HL-60/S4 (cell line): ENCODE results near the gene FOXJ3.

Source experiments
- in situ Hi-C: fragments of 300-500 bp; cut with MboI; formaldehyde crosslinking; loops from 2 replicates; pipeline ENCODE4 v1.14.3; 2022; ENCODE audit warnings: low sequenced_read_pairs

Gene FOXJ3

GRCh38 chr1:42152907-42153600 is 182.0 kb downstream of the FOXJ3 start, which contains the start of gene GUCA2B:
Gene GUCA2B (plus strand): TSS chr1:42153410. CDS start chr1:42153451, 41 bp downstream.
- in situ Hi-C loops, result loop anchor here (25.0 kb wide), 1 partner anchor 584 kb away; the partner anchor contains the start of gene CLDN19

GRCh38 chr1:42152119-42152518 is 182.9 kb downstream of the FOXJ3 start:
- in situ Hi-C loops, result loop anchor here (25.0 kb wide), 1 partner anchor 585 kb away; the partner anchor contains the start of gene CLDN19

- in situ Hi-C loops, result loop anchor here (25.0 kb wide), 1 partner anchor 587 kb away; the partner anchor contains the start of gene CLDN19
Measured at GRCh38 chr1:42150651-42151050, 184.4 kb downstream of the FOXJ3 start.

GRCh38 chr1:42148166-42148565 is 186.9 kb downstream of the FOXJ3 start:
- in situ Hi-C loops, result no loop called here

- in situ Hi-C loops, result no loop called here
Measured at GRCh38 chr1:42146626-42147320, 188.3 kb downstream of the FOXJ3 start.

GRCh38 chr1:42145764-42146625 is 189.0 kb downstream of the FOXJ3 start:
- in situ Hi-C loops, result no loop called here

DNA sequence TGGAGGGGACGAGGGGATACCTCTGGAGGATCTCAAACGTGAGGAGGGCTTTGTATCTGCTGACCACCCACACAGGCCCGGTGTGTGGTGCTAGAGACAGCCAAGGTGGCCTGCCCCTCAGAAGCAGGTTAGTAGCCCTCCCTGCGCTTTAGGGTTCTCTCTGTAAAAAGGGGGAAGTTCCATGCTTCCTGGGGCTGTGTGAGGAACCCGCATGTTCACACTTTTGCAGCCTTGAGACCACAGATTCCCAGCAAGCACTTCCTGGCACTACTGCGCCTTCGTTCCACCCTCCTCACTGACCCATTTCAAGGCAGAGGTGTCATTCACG is 189.7 kb downstream of the FOXJ3 start:
- in situ Hi-C loops, result no loop called here

DNA sequence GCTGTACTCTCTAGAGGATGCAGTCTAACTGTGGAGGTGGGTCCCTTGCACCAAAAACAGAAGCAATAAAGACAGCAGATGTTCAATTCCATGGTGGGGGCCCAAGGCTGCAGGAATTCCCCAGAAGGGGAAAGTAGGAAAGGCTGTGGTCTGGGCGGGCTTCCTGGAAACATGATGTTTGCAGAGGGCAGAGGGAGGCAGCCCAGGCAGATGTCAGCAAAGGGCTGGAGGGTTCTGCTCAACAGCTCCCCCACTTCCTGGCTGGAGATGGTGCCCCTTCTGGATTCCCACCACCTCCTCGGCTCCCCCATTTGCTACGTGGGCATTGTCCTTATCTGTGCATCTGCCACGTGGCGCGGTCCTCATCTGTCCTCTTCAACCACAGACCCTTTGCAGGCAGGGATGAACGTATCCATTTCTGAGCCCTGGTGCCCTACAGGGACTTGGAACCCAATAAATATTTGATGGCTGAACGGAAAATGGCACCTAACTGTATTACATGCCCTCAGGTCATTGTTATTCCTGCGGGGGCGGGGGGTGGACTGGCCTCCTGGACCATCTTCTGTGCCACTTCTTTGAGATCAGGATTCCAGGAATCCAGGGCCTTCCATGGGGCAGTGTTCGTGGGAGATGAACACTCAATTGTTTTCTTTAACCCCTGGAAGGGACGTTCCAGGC is 190.2 kb downstream of the FOXJ3 start:
- in situ Hi-C loops, result no loop called here

DNA sequence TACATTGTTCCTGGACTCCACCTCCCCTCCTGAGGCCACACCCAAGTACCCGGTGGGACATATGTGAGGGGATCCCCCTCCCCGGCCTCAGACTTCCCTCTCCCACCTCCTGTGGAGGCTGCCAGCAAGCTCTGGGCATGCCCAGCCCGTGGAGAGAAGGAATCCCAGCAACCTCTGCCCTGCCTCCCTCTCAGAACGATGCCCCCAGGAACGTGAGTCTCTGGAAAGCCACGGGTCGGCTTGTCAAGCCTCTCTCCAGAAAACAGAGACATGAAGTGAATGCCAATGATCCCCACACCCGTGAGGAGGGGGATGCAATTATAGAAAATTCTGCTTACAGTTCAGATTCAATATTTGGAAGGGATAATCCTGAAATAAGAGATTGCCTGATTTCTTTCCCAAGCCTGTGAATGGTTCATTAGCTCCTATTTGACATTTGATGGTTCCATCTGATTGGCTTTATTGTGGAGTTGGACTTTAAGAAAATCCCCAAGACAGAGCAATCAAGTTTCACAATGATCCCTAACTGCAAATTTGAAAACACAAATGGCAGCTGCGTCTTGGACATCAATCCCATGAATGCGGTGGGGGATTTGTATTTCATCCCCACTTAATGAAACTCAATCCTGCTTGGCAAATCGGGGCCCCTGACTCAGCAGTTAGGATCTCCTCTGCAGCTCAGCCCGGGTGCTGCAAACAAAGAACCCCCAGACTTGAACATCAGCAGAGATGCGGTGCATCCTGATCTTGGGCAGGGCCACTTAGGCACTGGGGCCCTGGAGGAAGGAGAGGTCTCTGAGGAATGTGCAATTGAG is 190.9 kb downstream of the FOXJ3 start:
- in situ Hi-C loops, result no loop called here

GRCh38 chr1:42142894-42143675 is 191.9 kb downstream of the FOXJ3 start:
- in situ Hi-C loops, result no loop called here

GRCh38 chr1:42141978-42142377 is 193.1 kb downstream of the FOXJ3 start:
- in situ Hi-C loops, result no loop called here

- in situ Hi-C loops, result no loop called here
Measured at GRCh38 chr1:42140191-42140590, 194.8 kb downstream of the FOXJ3 start.

- in situ Hi-C loops, result no loop called here
Measured at GRCh38 chr1:42139444-42139843, 195.6 kb downstream of the FOXJ3 start.

DNA sequence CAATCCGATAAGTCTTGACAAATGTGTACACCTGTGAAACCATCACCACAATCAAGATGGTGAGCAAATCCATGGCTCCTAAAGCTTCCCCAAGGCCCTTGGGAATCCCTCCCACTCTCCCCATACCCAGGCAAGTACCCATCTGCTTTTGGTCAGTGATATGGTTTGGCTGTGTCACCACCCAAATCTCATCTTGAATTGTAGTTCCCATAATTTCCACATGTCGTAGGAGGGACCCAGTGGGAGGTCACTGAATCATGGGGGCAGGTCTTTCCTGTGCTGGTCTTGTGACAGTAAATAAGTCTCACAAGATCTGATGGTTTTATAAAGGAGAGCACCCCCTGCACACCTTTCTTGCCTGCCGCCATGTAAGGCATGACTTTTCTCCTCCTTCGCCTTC is 196.4 kb downstream of the FOXJ3 start:
- in situ Hi-C loops, result no loop called here

GRCh38 chr1:42137766-42138165 is 197.3 kb downstream of the FOXJ3 start:
- in situ Hi-C loops, result no loop called here

DNA sequence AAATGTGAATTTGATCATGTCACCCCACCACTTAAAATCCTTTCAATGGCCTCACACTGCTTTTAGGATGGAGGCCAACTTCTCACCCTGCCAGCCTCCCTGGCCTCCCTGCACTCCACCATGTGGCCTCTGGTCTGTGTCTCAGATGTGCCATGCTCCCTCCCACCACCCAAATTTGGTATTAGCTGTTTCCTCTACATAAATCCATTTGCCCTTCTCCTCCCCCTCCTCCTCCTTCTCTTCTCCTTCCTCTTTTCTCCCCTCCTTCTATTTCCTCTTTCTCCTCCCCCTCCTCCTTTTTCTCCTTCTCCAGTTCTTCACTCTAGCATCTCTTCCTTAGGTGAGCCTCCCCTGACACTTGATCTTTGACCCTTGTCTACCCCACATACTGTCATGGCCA is 198.6 kb downstream of the FOXJ3 start:
- in situ Hi-C loops, result no loop called here

GRCh38 chr1:42135426-42135825 is 199.6 kb downstream of the FOXJ3 start:
- in situ Hi-C loops, result no loop called here

GRCh38 chr1:42133809-42134526 is 201.1 kb downstream of the FOXJ3 start:
- in situ Hi-C loops, result no loop called here

GRCh38 chr1:42133390-42133789 is 201.6 kb downstream of the FOXJ3 start:
- in situ Hi-C loops, result no loop called here
